DOHH2 (cell line): ENCODE measurements around the gene NLK.

ENCODE experiments used
- H3F3A ChIP-seq: fragments of 200-600 bp; sonication (generic), shearing (Covaris generic); 2 replicates; pipeline ENCODE4 v1.6.0; 2016; ENCODE audit warnings: antibody characterized with exemption, mild to moderate bottlenecking; ENCODE audit not compliant: control insufficient read depth, insufficient read depth
- H3K27ac ChIP-seq: fragments of 200-600 bp; sonication (generic); 2 replicates; pipeline ENCODE4 v1.5.1; 2014; ENCODE audit warnings: low read depth, mild to moderate bottlenecking, low read length, moderate library complexity
- H3K27me3 ChIP-seq: fragments of 200-600 bp; sonication (generic); 2 replicates; pipeline ENCODE4 v1.6.1; 2014; ENCODE audit warnings: mild to moderate bottlenecking, low read length, mixed read lengths; ENCODE audit not compliant: control insufficient read depth
- H3K36me3 ChIP-seq: fragments of 200-600 bp; sonication (generic); 2 replicates; pipeline ENCODE4 v1.6.1; 2014; ENCODE audit warnings: mild to moderate bottlenecking, low read length, moderate library complexity, mixed read lengths; ENCODE audit not compliant: control insufficient read depth
- H3K4me1 ChIP-seq: fragments of 200-600 bp; sonication (generic); 2 replicates; pipeline ENCODE4 v1.6.1; 2014; ENCODE audit warnings: mild to moderate bottlenecking, low read length, mixed read lengths; ENCODE audit not compliant: control insufficient read depth
- H3K4me2 ChIP-seq: fragments of 200-600 bp; sonication (generic); 2 replicates; pipeline ENCODE4 v1.6.0; 2014; ENCODE audit warnings: mild to moderate bottlenecking, low read length, moderate library complexity
- H3K4me3 ChIP-seq: fragments of 200-600 bp; sonication (generic); 2 replicates; pipeline ENCODE4 v1.5.1; 2014; ENCODE audit warnings: mild to moderate bottlenecking, low read length, mixed read lengths
- H3K79me2 ChIP-seq: fragments of 200-600 bp; sonication (generic); 2 replicates; pipeline ENCODE4 v1.6.1; 2014; ENCODE audit warnings: mild to moderate bottlenecking, low read length, mixed read lengths; ENCODE audit not compliant: control insufficient read depth
- H3K9me2 ChIP-seq: fragments of 200-600 bp; sonication (generic); replicated peaks from 2 replicates; pipeline ENCODE4 v1.6.1; 2014; ENCODE audit warnings: mild to moderate bottlenecking, low read length, mixed read lengths; ENCODE audit not compliant: control insufficient read depth
- H3K9me3 ChIP-seq: fragments of 200-600 bp; sonication (generic); 2 replicates; pipeline ENCODE4 v1.6.1; 2014; ENCODE audit warnings: antibody characterized with exemption, low read length, mixed read lengths; ENCODE audit not compliant: control insufficient read depth, insufficient read depth
- H4K20me1 ChIP-seq: fragments of 200-600 bp; sonication (generic); 2 replicates; pipeline ENCODE4 v1.6.0; 2014; ENCODE audit warnings: low read depth, mild to moderate bottlenecking, antibody characterized with exemption, low read length, moderate library complexity; ENCODE audit not compliant: control insufficient read depth, insufficient read depth
- CTCF ChIP-seq: fragments of 200-600 bp; sonication (generic); IDR thresholded peaks from one replicate; pipeline ENCODE4 v1.5.1; 2014; ENCODE audit warnings: antibody characterized with exemption, mild to moderate bottlenecking, low read depth, low read length; ENCODE audit not compliant: poor library complexity, severe bottlenecking
- EZH2phosphoT487 ChIP-seq: fragments of 200-600 bp; sonication (generic); IDR thresholded peaks from 2 replicates; pipeline ENCODE4 v1.6.1; 2017; ENCODE audit warnings: borderline replicate concordance, mild to moderate bottlenecking, antibody characterized with exemption, low read length, moderate library complexity, mixed read lengths

NLK gene

GRCh38 chr17:28189667-28190066 lies 147.2 kb downstream of the NLK start:
- no peaks in the 10 kb centered on the region for H3K9me2 ChIP-seq
- peaks cover 38% of the 10 kb centered on the region for H3K36me3 ChIP-seq

DNA sequence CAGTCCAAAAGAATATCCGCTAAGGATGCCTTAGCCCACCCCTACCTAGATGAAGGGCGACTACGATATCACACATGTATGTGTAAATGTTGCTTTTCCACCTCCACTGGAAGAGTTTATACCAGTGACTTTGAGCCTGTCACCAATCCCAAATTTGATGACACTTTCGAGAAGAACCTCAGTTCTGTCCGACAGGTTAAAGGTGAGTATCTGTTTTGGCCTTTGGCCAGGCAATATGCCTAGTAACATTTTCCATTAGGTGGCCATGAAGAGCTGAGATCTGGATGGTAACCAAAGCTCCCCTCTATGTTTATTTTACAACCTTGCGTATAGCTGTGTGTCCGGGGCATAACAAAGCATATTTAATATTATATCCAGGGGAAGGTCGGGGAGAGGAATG lies 148.5 kb downstream of the NLK start:
- H3K36me3 ChIP-seq: peaks cover 32% of the 10 kb centered on the region
- no peaks in the 10 kb centered on the region for H3F3A ChIP-seq
- no peaks in the 10 kb centered on the region for H3K79me2 ChIP-seq
- H3K27me3 ChIP-seq: no peaks in the 10 kb centered on the region
- H3K9me3 ChIP-seq: no peaks in the 10 kb centered on the region
- TF ChIP-seq CTCF (no peak), EZH2phosphoT487 (no peak)
- H3K4me3 ChIP-seq: no peak overlapping the region
- no peaks in the 10 kb centered on the region for H3K9me2 ChIP-seq
- no peaks in the 10 kb centered on the region for H4K20me1 ChIP-seq
- no peaks in the 10 kb centered on the region for H3K4me1 ChIP-seq
- no peak overlapping the region for H3K27ac ChIP-seq
- no peak overlapping the region for H3K4me2 ChIP-seq

More at GRCh38 chr17:28189667-28190066, 147.2 kb downstream of the NLK start:
- Histone ChIP-seq H4K20me1 (no peaks in the 10 kb centered on the region), H3K4me1 (no peaks in the 10 kb centered on the region), H3F3A (no peaks in the 10 kb centered on the region), H3K27me3 (no peaks in the 10 kb centered on the region), H3K27ac (no peak overlapping the region), H3K4me3 (no peak overlapping the region), H3K4me2 (no peak overlapping the region), H3K79me2 (no peaks in the 10 kb centered on the region), H3K9me3 (no peaks in the 10 kb centered on the region)
- TF ChIP-seq CTCF (no peak), EZH2phosphoT487 (no peak)

DNA sequence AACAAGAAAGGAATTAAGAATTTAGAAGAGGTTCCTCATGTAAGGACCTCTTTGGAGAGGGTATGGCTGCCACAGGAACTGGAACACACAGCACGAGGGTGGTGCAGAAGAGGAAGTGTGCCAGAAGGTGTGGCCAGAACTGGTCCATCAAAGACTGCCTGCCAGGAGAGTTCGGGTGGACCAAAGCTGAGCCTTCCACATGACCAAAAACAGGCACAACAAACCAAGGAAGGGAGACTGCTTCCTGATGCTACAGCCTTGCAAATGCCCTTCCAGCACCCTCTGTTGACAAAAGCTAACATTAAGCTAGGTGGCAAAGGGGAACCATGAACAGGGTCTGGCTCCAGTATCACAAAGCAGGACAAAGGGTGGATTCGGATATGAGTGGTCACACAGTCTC lies 150.8 kb downstream of the NLK start:
- Histone ChIP-seq H3K4me2 (no peak overlapping the region), H3K27ac (no peak overlapping the region), H3K4me3 (no peak overlapping the region), H3K9me2 (no peaks in the 10 kb centered on the region), H3F3A (no peaks in the 10 kb centered on the region), H3K27me3 (no peaks in the 10 kb centered on the region), H3K36me3 (peaks cover 31% of the 10 kb centered on the region), H4K20me1 (no peaks in the 10 kb centered on the region), H3K79me2 (no peaks in the 10 kb centered on the region), H3K4me1 (no peaks in the 10 kb centered on the region), H3K9me3 (no peaks in the 10 kb centered on the region)
- no peak for TF ChIP-seq EZH2phosphoT487
- TF ChIP-seq CTCF: no peak

DNA sequence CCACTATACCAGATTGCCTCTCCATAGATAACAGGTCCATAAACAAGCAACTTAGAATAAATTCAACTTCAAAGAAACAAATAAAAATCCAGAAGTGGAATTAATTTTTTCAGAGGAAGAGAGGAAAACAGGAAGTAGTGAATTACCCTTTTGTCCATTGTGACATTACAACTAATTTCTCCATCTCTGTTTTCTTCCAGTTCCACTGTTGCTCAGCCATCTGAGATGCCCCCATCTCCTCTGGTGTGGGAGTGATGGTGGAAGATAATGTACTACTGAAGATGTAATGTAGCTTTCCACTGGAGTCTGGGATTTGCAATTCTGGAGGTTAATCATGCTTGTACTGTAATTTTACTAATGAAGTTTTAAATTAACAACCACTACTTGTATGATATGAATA lies 151.9 kb downstream of the NLK start:
- Histone ChIP-seq H3K4me1 (no peaks in the 10 kb centered on the region), H4K20me1 (no peaks in the 10 kb centered on the region), H3K79me2 (no peaks in the 10 kb centered on the region), H3K4me2 (no peak overlapping the region), H3F3A (no peaks in the 10 kb centered on the region), H3K9me3 (no peaks in the 10 kb centered on the region), H3K9me2 (no peaks in the 10 kb centered on the region), H3K27ac (no peak overlapping the region), H3K4me3 (no peak overlapping the region), H3K27me3 (no peaks in the 10 kb centered on the region), H3K36me3 (peaks cover 28% of the 10 kb centered on the region)
- no peak for TF ChIP-seq EZH2phosphoT487
- TF ChIP-seq CTCF: no peak
